Left lung (tissue), 10 donors: ENCODE results near the gene ARL13A. TPM values are rescaled to one million over a fixed set of nuclear protein-coding genes. Genes with fewer than 3 reads are reported as not detected.

ENCODE experiments used
- ATAC-seq: fragments of 200-7000 bp; cut with Tn5 transposase; one replicate; pipeline ENCODE4 v1.9.1; 2020; ENCODE audit warnings: moderate library complexity
- DNase-seq, 4 donors: peaks; one replicate each; pipeline ENCODE4 v3.0.0-alpha.2; 2013 to 2020
- H3K27ac ChIP-seq, 2 donors: fragments of 200-600 bp; sonication (generic) in 1 of 2; one replicate each; pipeline versions ENCODE4 v1.5.0 to v1.8.0; 2020 to 2021
- H3K27me3 ChIP-seq, 2 donors: fragments of 200-600 bp; sonication (generic) in 1 of 2; one replicate each; pipeline versions ENCODE4 v1.5.0 to v1.8.0; 2020 to 2021
- H3K36me3 ChIP-seq, 2 donors: fragments of 200-600 bp; sonication (generic) in 1 of 2; one replicate each; pipeline versions ENCODE4 v1.5.0 to v1.8.0; 2020 to 2021
- H3K4me1 ChIP-seq, 2 donors: fragments of 200-600 bp; one replicate each; pipeline ENCODE4 v1.8.0; 2021
- H3K4me3 ChIP-seq, 2 donors: fragments of 200-600 bp; sonication (generic) in 1 of 2; one replicate each; pipeline versions ENCODE4 v1.5.0 to v1.8.0; 2020 to 2021; ENCODE audit warnings: mild to moderate bottlenecking in 1 of 2
- H3K9me3 ChIP-seq, 2 donors: fragments of 200-600 bp; sonication (generic) in 1 of 2; one replicate each; pipeline versions ENCODE4 v1.5.0 to v1.8.0; 2020 to 2021
- intact Hi-C, 2 donors: fragments of 100-400 bp; cut with DNase I; formaldehyde crosslinking; loops; one replicate each; pipeline versions ENCODE4 v1.11.2 to v1.14.2; 2022
- polyA plus RNA-seq, 6 donors: library from polyadenylated mRNA; unstranded; fragments of 120-200 nt; gene quantifications; one replicate each; pipeline ENCODE4 v1.2.1, GENCODE V29; 2013; ENCODE audit not compliant: insufficient read length in 6 of 6
- total RNA-seq, 2 donors: library from RNA; stranded (reverse); fragmentation: NEBNext Ultra II Directional; extraction: Animal tissue kit (Norgen Biotek cat#: 25700); gene quantifications; one replicate each; pipeline ENCODE4 v1.2.1, GENCODE V29; 2021
- TF ChIP-seq, protein P1 (sequence below), 2 donors: fragments of 200-600 bp; sonication (generic) in 1 of 2; IDR thresholded peaks; one replicate each; pipeline versions ENCODE4 v1.5.0 to v1.8.0; 2021; ENCODE audit warnings: antibody characterized with exemption in 2 of 2
- donor health status: DM: no; HTN: yes; CAD: no.
- donor health status: DM: no; HTN: no; CAD: no.

ARL13A gene
- total and polyA plus RNA-seq, 8 donors, result 0.35 to 1.2 (median 0.58) TPM; not detected in 2

- Histone ChIP-seq H3K27me3 (no peaks in the 10 kb centered on the region), H3K27ac (no peak overlapping the region), H3K9me3 (no peaks in the 10 kb centered on the region), H3K4me1 (no peaks in the 10 kb centered on the region), H3K4me3 (no peak overlapping the region), H3K36me3 (no peaks in the 10 kb centered on the region)
- DNase-seq (no peak), ATAC-seq (no peak)
- intact Hi-C loops, result no loop called here
- TF ChIP-seq, protein P1, sequence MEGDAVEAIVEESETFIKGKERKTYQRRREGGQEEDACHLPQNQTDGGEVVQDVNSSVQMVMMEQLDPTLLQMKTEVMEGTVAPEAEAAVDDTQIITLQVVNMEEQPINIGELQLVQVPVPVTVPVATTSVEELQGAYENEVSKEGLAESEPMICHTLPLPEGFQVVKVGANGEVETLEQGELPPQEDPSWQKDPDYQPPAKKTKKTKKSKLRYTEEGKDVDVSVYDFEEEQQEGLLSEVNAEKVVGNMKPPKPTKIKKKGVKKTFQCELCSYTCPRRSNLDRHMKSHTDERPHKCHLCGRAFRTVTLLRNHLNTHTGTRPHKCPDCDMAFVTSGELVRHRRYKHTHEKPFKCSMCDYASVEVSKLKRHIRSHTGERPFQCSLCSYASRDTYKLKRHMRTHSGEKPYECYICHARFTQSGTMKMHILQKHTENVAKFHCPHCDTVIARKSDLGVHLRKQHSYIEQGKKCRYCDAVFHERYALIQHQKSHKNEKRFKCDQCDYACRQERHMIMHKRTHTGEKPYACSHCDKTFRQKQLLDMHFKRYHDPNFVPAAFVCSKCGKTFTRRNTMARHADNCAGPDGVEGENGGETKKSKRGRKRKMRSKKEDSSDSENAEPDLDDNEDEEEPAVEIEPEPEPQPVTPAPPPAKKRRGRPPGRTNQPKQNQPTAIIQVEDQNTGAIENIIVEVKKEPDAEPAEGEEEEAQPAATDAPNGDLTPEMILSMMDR (IDR thresholded peaks at IDR 0.05), result no peak
Measured at GRCh38 chrX:100984818-100985217, 15.3 kb downstream of the ARL13A start.

GRCh38 chrX:100990139-100990538, 20.6 kb downstream of the ARL13A start:
- intact Hi-C loops, result no loop called here
- DNase-seq (no peak), ATAC-seq (no peak)
- Histone ChIP-seq H3K9me3 (no peaks in the 10 kb centered on the region), H3K36me3 (no peaks in the 10 kb centered on the region), H3K4me3 (no peak overlapping the region), H3K4me1 (no peaks in the 10 kb centered on the region), H3K27ac (no peak overlapping the region), H3K27me3 (no peaks in the 10 kb centered on the region)
- TF ChIP-seq, protein P1 (IDR thresholded peaks at IDR 0.05), result no peak

GRCh38 chrX:100994352-100995281, 25.1 kb downstream of the ARL13A start:
- H3K4me1 ChIP-seq, result no peaks in the 10 kb centered on the region
- no peaks in the 10 kb centered on the region for H3K9me3 ChIP-seq
- H3K4me3 ChIP-seq, result no peak overlapping the region
- H3K27ac ChIP-seq, result no peak overlapping the region
- ATAC-seq, result peak; percentile 92
- H3K36me3 ChIP-seq, result no peaks in the 10 kb centered on the region
- DNase-seq, result no peak
- no peaks in the 10 kb centered on the region for H3K27me3 ChIP-seq
- TF ChIP-seq, protein P1 (IDR thresholded peaks at IDR 0.05), result no peak
- intact Hi-C loops, result no loop called here

- no peak for DNase-seq
- Histone ChIP-seq H3K4me3 (no peak overlapping the region), H3K27ac (no peak overlapping the region), H3K9me3 (no peaks in the 10 kb centered on the region), H3K4me1 (no peaks in the 10 kb centered on the region), H3K27me3 (no peaks in the 10 kb centered on the region), H3K36me3 (no peaks in the 10 kb centered on the region)
- peak; percentile 26 for ATAC-seq
- TF ChIP-seq, protein P1 (IDR thresholded peaks at IDR 0.05), result no peak
- intact Hi-C loops, result no loop called here
Measured at GRCh38 chrX:100995469-100995868, 26.0 kb downstream of the ARL13A start.

- DNase-seq (no peak), ATAC-seq (no peak)
- no peak overlapping the region for H3K4me3 ChIP-seq
- no peaks in the 10 kb centered on the region for H3K4me1 ChIP-seq
- intact Hi-C loops, result no loop called here
- TF ChIP-seq, protein P1 (IDR thresholded peaks at IDR 0.05), result no peak
- H3K27me3 ChIP-seq, result no peaks in the 10 kb centered on the region
- no peaks in the 10 kb centered on the region for H3K36me3 ChIP-seq
- H3K9me3 ChIP-seq, result no peaks in the 10 kb centered on the region
- H3K27ac ChIP-seq, result no peak overlapping the region
Measured at GRCh38 chrX:100999451-100999850, 29.9 kb downstream of the ARL13A start.
